HCT116 (cell line): Measurements from ENCODE around the gene TCEANC2. TPM values are rescaled to one million over a fixed set of nuclear protein-coding genes. Genes with fewer than 3 reads are reported as not detected.
"Not testable (repeated sequence)": the region's sequence is repeated elsewhere in the genome, so short reads cannot be mapped to it uniquely, and the experiment has no call there.

Experiments
- ATAC-seq: fragments of 200-7000 bp; cut with Tn5 transposase; 2 replicates; pipeline ENCODE4 v1.9.1; 2020; ENCODE audit warnings: mild to moderate bottlenecking, moderate library complexity
- BruUV-seq: library from RNA; stranded (reverse); fragments of 400-500 nt; replicated peaks from 2 replicates; lab custom pipeline; 2021; lab: Mats Ljungman, UMichigan
- CTCF ChIA-PET: fragments of 300-600 bp; sonication (Branson Sonifier 250); formaldehyde crosslinking; loops from one replicate; lab custom pipeline; 2021; ENCODE audit warnings: antibody characterized with exemption; lab: Charles Lee
- POLR2A ChIA-PET: fragments of 300-600, 350-600 bp; sonication (Branson Sonifier 250); formaldehyde crosslinking; loops from one replicate; lab custom pipeline; 2021; ENCODE audit warnings: antibody characterized with exemption; lab: Charles Lee
- RAD21 ChIA-PET, 2 experiments: fragments of 300-600 bp; sonication (Branson Sonifier 250); formaldehyde crosslinking; loops; one replicate each; lab custom pipeline; 2023; ENCODE audit warnings: low total read pairs in 2 of 2; ENCODE audit not compliant: uncharacterized antibody in 2 of 2, unreplicated experiment in 2 of 2, low non-redundant PET in 1 of 2; lab: Charles Lee
- DNase-seq: peaks from one replicate; pipeline ENCODE4 v3.0.0-alpha.2; 2010; ENCODE audit warnings: low read depth, low spot score
- H2AFZ ChIP-seq: fragments of 200-600 bp; shearing (Covaris generic), sonication (generic); 2 replicates; pipeline ENCODE4 v1.6.1; 2017; ENCODE audit warnings: low read depth, mixed run types, mixed read lengths, antibody characterized with exemption, low read length; ENCODE audit not compliant: poor library complexity, severe bottlenecking
- H3K27ac ChIP-seq: 2 replicates; pipeline ENCODE4 v1.5.1; 2012; ENCODE audit warnings: low read depth, low read length
- H3K27me3 ChIP-seq: fragments of 200-600 bp; sonication (generic); 2 replicates; pipeline ENCODE4 v1.6.1; 2016; ENCODE audit warnings: mixed run types, low read length, mixed read lengths; ENCODE audit not compliant: insufficient read depth
- H3K36me3 ChIP-seq, 2 experiments: fragments of 200-500 bp in 1 of 2; fragments of 200-600 bp in 1 of 2; sonication (Bioruptor generic) in 1 of 2; sonication (generic) in 1 of 2; 2 replicates each; pipeline versions ENCODE4 v1.5.1 to v1.6.1; 2014 to 2016; ENCODE audit warnings: low read length in 2 of 2, inconsistent platforms in 1 of 2, mixed read lengths in 1 of 2, mixed run types in 1 of 2; ENCODE audit not compliant: insufficient read depth in 2 of 2, control insufficient read depth in 1 of 2
- H3K4me1 ChIP-seq, 2 experiments: fragments of 200-600 bp in 1 of 2; sonication (generic) in 1 of 2; 2 replicates each; pipeline versions ENCODE4 v1.5.1 to v1.6.1; 2012 to 2017; ENCODE audit warnings: low read length in 2 of 2, inconsistent platforms in 1 of 2, mild to moderate bottlenecking in 1 of 2, mixed read lengths in 1 of 2, mixed run types in 1 of 2, moderate library complexity in 1 of 2; ENCODE audit not compliant: insufficient read depth in 2 of 2, control insufficient read depth in 1 of 2
- H3K4me2 ChIP-seq: fragments of 200-600 bp; sonication (generic); 2 replicates; pipeline ENCODE4 v1.6.1; 2017; ENCODE audit warnings: mixed run types, low read length, mixed read lengths
- H3K4me3 ChIP-seq, 2 experiments: fragments of 200-600 bp in 1 of 2; sonication (generic) in 1 of 2; replicated peaks in 1 of 2; 2 replicates each; pipeline ENCODE4 v1.5.1; 2011 to 2016; ENCODE audit warnings: low read length in 2 of 2, control low read depth in 1 of 2, low read depth in 1 of 2, mild to moderate bottlenecking in 1 of 2, mixed read lengths in 1 of 2, mixed run types in 1 of 2
- H3K79me2 ChIP-seq: fragments of 200-600 bp; sonication (generic); 2 replicates; pipeline ENCODE4 v1.6.1; 2017; ENCODE audit warnings: mild to moderate bottlenecking, mixed run types, low read length, moderate library complexity, mixed read lengths; ENCODE audit not compliant: insufficient read depth
- H3K9ac ChIP-seq: fragments of 200-600 bp; sonication (generic); 2 replicates; pipeline ENCODE4 v1.6.1; 2016; ENCODE audit warnings: low read length, mixed read lengths
- H3K9me2 ChIP-seq: fragments of 200-600 bp; sonication (generic), shearing (Covaris generic); 2 replicates; pipeline ENCODE4 v1.6.1; 2017; ENCODE audit warnings: mixed run types, mild to moderate bottlenecking, moderate library complexity; ENCODE audit not compliant: insufficient read depth
- H3K9me3 ChIP-seq, 2 experiments: fragments of 200-500 bp in 1 of 2; fragments of 200-600 bp in 1 of 2; sonication (Bioruptor generic) in 1 of 2; sonication (generic) in 1 of 2; 2 replicates each; pipeline ENCODE4 v1.6.1; 2014 to 2017; ENCODE audit warnings: low read length in 2 of 2, mixed read lengths in 2 of 2, inconsistent platforms in 1 of 2, low read depth in 1 of 2, mild to moderate bottlenecking in 1 of 2, mixed run types in 1 of 2, moderate library complexity in 1 of 2; ENCODE audit not compliant: control insufficient read depth in 1 of 2, insufficient read depth in 1 of 2
- H4K20me1 ChIP-seq: fragments of 200-600 bp; sonication (generic), shearing (Covaris generic); 2 replicates; pipeline ENCODE4 v1.6.1; 2017; ENCODE audit warnings: mixed run types, mild to moderate bottlenecking, moderate library complexity; ENCODE audit not compliant: insufficient read depth
- FOSL1 ChIP-seq: IDR thresholded peaks from 2 replicates; pipeline ENCODE4 v1.6.1; 2012; ENCODE audit warnings: low read depth
- SIN3A ChIP-seq: IDR thresholded peaks from 2 replicates; pipeline ENCODE4 v1.6.1; 2012; ENCODE audit warnings: low read depth
- intact Hi-C: fragments of 100-400 bp; cut with micrococcal nuclease; formaldehyde crosslinking; loops from 2 replicates; pipeline ENCODE4 v1.10.0; 2022
- total RNA-seq: library from RNA; stranded (reverse); gene quantifications from one replicate; pipeline ENCODE4 v1.2.1, GENCODE V29; 2021; ENCODE audit not compliant: unreplicated experiment

The TCEANC2 gene
- total RNA-seq, 1 experiment from 2014 or later: 5.4 TPM

GRCh38 chr1:54094001-54094729 is 40.8 kb downstream of the TCEANC2 start:
- DNase-seq (no peak), ATAC-seq (no peak)
- Histone ChIP-seq H3K36me3 (no peaks in the 10 kb centered on the region; a peak in 1 of 4 replicates), H3K79me2 (no peaks in the 10 kb centered on the region), H2AFZ (no peak overlapping the region), H3K4me2 (no peak overlapping the region), H3K9me3 (no peaks in the 10 kb centered on the region), H4K20me1 (no peaks in the 10 kb centered on the region), H3K9me2 (no peaks in the 10 kb centered on the region), H3K9ac (no peak overlapping the region), H3K27me3 (no peaks in the 10 kb centered on the region), H3K4me3 (no peak overlapping the region), H3K4me1 (no peaks in the 10 kb centered on the region), H3K27ac (no peak overlapping the region)
- intact Hi-C loops: no loop called here
- POLR2A ChIA-PET: no interaction called here
- RAD21 ChIA-PET: no interaction called here
- CTCF ChIA-PET: no interaction called here
- TF ChIP-seq SIN3A: no peak
- TF ChIP-seq FOSL1: no peak
- BruUV-seq: no TSS peak

- DNase-seq, RAD21 ChIA-PET, CTCF ChIA-PET, H2AFZ ChIP-seq, H3K9me3 ChIP-seq, H3K36me3 ChIP-seq, H4K20me1 ChIP-seq, H3K4me2 ChIP-seq, H3K9ac ChIP-seq, intact Hi-C loops, H3K4me3 ChIP-seq, H3K79me2 ChIP-seq, POLR2A ChIA-PET, ATAC-seq, H3K27ac ChIP-seq, BruUV-seq, H3K4me1 ChIP-seq, H3K27me3 ChIP-seq, H3K9me2 ChIP-seq: not testable (repeated sequence)
Observed at GRCh38 chr1:54094730-54095105, 41.3 kb downstream of the TCEANC2 start.
